SK-N-SH (cell line): ENCODE measurements around the gene NIPAL3.

Experiments
- TF ChIP-seq, protein P1 (sequence below): fragments of 200-600 bp; sonication (generic); IDR thresholded peaks from 2 replicates; pipeline ENCODE4 v1.6.1; 2017; ENCODE audit warnings: antibody characterized with exemption, mild to moderate bottlenecking, moderate library complexity
- TF ChIP-seq, protein P2 (sequence below): IDR thresholded peaks from 2 replicates; pipeline ENCODE4 v1.6.1; 2012; ENCODE audit warnings: mild to moderate bottlenecking, low read depth, low read length, moderate library complexity

DNA sequence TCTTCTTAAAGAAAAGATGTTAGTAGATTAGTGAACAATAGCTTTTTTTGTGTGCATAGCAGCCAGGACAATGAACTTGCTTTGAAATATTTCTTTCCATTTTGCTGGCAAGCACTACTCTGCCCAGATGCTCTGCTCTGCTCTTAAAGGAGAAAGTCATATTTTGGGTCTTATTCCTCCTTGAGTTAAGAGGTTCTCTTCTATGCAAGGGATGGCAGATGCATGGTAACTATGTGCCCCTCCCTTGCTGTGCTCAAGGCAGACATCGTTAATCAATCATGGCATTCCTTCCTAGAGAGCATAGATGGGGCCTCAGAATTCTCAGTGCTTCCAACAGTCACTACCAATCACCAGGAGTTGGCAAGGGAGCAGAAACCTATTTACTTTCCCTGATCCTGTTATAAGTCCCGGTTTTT, 27.6 kb downstream of the NIPAL3 start:
- TF ChIP-seq, protein P1, sequence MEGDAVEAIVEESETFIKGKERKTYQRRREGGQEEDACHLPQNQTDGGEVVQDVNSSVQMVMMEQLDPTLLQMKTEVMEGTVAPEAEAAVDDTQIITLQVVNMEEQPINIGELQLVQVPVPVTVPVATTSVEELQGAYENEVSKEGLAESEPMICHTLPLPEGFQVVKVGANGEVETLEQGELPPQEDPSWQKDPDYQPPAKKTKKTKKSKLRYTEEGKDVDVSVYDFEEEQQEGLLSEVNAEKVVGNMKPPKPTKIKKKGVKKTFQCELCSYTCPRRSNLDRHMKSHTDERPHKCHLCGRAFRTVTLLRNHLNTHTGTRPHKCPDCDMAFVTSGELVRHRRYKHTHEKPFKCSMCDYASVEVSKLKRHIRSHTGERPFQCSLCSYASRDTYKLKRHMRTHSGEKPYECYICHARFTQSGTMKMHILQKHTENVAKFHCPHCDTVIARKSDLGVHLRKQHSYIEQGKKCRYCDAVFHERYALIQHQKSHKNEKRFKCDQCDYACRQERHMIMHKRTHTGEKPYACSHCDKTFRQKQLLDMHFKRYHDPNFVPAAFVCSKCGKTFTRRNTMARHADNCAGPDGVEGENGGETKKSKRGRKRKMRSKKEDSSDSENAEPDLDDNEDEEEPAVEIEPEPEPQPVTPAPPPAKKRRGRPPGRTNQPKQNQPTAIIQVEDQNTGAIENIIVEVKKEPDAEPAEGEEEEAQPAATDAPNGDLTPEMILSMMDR, result no peak
- TF ChIP-seq, protein P2, sequence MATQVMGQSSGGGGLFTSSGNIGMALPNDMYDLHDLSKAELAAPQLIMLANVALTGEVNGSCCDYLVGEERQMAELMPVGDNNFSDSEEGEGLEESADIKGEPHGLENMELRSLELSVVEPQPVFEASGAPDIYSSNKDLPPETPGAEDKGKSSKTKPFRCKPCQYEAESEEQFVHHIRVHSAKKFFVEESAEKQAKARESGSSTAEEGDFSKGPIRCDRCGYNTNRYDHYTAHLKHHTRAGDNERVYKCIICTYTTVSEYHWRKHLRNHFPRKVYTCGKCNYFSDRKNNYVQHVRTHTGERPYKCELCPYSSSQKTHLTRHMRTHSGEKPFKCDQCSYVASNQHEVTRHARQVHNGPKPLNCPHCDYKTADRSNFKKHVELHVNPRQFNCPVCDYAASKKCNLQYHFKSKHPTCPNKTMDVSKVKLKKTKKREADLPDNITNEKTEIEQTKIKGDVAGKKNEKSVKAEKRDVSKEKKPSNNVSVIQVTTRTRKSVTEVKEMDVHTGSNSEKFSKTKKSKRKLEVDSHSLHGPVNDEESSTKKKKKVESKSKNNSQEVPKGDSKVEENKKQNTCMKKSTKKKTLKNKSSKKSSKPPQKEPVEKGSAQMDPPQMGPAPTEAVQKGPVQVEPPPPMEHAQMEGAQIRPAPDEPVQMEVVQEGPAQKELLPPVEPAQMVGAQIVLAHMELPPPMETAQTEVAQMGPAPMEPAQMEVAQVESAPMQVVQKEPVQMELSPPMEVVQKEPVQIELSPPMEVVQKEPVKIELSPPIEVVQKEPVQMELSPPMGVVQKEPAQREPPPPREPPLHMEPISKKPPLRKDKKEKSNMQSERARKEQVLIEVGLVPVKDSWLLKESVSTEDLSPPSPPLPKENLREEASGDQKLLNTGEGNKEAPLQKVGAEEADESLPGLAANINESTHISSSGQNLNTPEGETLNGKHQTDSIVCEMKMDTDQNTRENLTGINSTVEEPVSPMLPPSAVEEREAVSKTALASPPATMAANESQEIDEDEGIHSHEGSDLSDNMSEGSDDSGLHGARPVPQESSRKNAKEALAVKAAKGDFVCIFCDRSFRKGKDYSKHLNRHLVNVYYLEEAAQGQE, result no peak
